ENCODE results near the gene ALK.

ALK gene

DNA sequence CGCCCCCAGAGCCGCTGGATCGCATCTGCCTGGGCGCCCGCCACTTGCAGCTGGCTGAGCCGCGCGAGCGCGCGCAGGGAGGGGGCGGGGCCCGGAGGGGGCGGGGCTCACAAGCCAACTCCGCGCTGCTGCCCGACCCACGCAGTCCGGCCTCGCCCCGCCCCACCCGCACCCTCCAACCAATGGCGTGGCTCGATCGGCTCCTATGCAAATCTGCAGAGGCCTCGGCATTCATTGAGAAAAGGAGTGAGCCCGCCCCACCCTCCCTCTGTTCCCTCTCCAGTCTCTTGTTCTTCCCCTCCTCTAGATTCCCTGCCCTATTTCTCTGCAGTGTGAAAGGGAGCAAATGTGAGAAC, at the start of gene ALK:
Gene ALK, minus strand, starts transcription at position 27 of the 356 bp plus-strand sequence. CDS start 927 bp downstream, outside the sequence.
- DNase-seq, result peak; percentile 87

DNA sequence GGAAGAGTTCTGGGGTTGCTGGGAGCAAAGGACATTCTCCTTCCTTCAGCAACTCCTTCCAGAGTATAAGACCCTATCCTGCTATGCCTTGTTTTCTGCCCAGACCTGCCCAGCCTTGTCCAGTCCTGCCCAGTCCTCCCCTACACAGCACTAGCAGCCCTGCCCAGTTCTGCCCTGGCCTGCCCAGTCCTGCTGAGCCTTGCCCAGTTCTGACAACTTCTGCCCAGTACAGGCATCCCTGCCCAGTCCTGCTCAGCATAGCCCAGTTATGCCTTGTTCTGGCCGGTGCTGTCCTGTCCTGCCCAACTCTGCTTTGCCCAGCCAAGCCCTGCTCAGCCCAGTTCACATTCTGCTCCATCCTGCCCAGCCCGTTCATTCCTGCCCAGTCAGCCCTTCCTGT, 44.9 kb upstream of the ALK start:
- no peak for DNase-seq

DNA sequence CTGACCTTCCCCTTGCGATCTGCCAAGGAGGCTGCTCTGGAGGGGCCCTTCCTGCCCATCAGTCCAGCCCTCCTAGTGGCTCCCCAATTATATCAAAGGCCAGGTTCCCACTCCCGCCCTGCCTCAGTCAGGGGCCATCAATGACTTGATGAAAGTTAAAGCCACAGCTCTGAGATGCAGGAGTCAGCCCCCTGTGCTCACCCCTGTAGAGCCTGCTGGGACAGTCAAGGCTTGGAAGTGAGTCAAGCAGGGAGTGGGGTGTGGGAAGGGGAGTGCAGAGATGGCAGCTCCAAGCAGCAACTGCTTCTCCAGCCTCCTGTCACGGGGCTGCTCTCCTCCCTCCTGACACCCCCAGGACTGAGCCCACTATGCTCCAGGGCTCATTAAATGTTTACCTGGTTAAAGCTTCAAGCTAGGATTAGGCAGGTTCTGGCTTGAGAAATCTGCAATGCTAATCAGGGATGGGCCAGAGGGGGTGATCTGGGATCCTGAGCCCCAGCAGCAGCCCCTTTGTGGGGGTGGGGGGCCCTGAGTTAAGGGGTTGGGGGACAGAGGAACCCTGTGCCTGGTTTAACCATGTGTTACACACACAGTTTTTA, 42.7 kb upstream of the ALK start:
- DNase-seq, result no peak

DNA sequence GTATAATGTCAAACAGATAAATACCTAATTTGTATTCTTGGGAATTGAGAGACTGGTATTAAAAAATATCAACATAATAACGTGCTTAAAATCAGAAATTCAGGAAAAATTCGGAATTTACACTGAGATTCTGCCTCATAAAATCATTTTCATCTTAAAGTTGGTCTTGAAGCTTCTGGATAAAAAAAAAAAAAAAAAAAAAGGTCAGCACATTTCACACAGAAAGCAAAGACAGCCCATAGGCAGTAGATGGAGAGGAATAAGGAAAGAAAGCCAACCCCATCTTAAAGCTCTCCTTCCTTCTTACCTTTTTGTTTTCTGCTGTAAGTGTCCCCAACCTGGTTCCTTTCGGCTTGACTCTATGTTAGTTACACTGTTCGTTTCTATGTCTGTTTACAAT, 41.5 kb upstream of the ALK start:
- no peak for DNase-seq

GRCh38 chr2:29954316-29954715, 32.9 kb upstream of the ALK start:
- DNase-seq, result no peak

DNA sequence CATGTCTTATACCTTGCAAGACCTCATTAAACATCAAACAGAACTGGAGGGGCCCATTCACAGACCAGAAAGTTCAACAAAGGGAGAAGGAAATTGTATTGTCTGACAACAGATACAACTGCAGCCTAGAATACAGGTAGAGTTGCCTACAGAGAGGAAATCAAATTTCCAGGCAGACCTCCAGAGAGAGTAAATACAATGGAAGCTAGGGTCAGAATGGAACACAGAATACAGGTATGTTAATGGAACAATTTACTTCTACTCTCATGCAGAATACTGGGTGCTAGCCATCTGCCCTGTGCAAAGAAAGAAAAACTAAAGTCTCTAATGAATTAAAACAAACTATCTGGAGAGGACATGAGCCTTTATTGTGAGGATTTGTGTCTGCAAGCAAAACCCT, 31.6 kb upstream of the ALK start:
- no peak for DNase-seq

DNA sequence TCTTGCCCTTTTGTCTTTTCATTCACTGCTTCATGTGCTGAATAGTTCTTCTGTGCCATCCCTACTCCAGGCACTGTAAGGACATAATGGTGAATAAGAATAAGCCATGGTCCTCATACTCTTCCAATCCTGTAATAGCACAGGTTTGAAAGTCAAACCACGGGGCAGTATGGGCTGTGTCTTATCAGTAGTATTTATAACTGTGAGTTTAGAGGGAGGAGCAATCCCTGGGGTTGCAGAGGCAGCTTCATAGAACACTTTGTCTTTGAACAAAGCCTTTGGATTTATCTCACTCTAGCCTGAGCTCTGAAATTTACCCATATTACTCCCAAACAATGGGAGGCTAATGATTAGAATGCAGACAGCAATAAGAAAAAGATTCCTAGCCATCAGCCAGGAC, 30.2 kb upstream of the ALK start:
- DNase-seq, result no peak

- DNase-seq, result no peak
These were observed 29.1 kb upstream of the ALK start for GRCh38 chr2:29950481-29950880.

DNA sequence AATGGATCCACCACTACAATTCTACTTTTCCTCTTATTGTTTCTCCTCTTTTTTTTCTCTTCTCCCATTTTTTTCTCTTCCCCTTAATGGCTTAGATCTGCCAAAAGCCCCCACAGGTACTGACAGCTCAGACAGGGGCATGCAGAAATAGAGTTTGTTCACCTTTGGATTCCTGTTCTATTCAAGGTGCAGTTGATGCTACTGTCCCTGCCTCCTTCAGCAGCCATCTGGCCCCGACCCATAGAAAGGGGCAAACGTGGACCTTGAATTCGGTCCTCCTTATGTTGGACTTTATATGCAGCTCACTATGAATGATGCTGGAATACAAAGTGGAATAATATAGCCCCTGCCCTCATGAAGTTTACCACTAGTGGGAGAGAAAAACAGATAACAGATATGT, 27.7 kb upstream of the ALK start:
- DNase-seq, result no peak

GRCh38 chr2:29946505-29946904, 25.1 kb upstream of the ALK start:
- DNase-seq, result no peak

GRCh38 chr2:29942711-29943110, 21.3 kb upstream of the ALK start:
- no peak for DNase-seq

- no peak for DNase-seq
These were observed 19.3 kb upstream of the ALK start for GRCh38 chr2:29940706-29941105.

DNA sequence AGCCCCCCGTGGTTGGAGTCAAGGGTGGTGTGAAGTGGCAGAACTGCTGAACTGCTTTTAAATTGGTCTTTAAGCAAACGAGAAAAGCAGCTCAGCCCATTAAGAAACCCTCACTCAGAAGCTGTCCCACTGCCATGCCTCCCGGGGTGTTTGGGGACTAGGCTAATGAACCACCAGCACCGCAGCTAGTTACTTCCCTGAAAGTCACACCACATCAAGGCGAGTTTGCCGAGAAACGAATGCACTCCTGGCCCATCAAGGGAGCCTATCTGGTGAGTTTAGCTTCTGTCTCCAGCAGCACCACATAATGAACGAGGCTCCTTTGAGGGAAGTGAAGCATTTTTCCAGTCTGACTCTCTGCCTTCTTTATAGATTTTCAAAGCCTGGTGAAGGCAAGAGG, 14.6 kb upstream of the ALK start:
- DNase-seq, result no peak

DNA sequence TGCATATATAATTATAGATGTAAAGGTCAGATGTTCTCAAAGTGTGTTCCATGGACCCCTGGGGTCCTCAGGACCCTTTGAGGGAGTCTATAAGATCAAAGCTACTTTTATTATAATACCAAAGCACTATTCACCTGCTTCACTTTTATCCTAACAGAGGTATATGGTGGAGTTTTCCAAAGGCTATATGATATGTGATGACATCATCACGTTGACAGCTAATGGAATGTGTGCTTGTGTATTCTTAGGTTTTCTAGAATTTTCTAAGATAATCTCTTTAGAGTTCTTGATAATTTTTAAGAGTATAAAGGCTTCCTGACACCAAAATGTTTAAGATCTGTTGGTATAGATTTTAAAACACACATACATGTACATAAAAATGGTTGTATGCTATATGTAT, 10.4 kb upstream of the ALK start:
- DNase-seq, result no peak

- DNase-seq, result peak; percentile 65
These were observed 1.8 kb upstream of the ALK start for GRCh38 chr2:29923110-29923721.

- no peak for DNase-seq
These were observed 1.2 kb upstream of the ALK start for GRCh38 chr2:29922605-29923004.

GRCh38 chr2:29920631-29921559, 491 bp downstream of the ALK start:
- DNase-seq, result no peak

DNA sequence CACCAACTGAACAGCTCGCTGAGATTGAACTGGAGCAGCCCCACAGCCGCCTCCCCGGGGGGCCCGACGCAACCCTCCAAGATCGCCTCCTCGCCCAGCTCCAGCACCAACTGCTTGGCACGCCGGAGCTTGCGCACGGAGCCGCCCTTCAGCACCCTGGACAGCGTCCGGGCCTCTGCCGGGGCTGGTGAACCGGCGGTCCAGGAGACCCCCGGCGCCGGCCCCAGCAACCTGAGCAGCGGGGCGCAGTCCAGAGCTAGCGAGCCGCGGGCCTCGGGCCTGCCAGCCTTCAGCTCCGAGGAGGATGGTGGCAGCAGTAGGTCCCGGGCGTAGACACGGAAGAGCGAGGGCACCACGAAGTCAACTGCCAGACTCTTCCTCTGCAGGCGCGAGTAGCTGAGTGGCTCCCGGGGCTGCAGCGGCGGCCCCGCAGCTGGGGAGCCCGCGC, 1.2 kb downstream of the ALK start:
- peak; percentile 87 for DNase-seq

GRCh38 chr2:29918941-29919340, 2.4 kb downstream of the ALK start:
- DNase-seq, result no peak

GRCh38 chr2:29917781-29918180, 3.6 kb downstream of the ALK start:
- no peak for DNase-seq

DNA sequence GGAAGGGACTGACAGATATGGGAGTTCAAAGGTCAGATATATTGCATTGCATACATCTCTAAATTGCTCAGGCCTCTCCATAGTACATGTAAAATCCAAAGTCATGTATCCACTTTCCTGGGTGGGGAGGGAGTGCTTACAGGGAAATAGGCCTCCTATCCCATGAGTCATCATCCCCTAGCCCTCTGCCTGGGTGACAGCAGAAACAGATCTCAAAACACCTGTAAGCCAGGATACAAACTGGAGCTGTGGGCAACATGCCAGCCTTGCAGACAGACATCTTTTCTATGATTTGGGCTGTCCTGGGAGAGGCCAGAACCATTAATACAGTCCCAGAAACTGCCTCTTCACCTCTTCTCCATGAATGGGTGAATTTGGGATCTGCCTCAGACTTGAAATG, 4.8 kb downstream of the ALK start:
- no peak for DNase-seq

DNA sequence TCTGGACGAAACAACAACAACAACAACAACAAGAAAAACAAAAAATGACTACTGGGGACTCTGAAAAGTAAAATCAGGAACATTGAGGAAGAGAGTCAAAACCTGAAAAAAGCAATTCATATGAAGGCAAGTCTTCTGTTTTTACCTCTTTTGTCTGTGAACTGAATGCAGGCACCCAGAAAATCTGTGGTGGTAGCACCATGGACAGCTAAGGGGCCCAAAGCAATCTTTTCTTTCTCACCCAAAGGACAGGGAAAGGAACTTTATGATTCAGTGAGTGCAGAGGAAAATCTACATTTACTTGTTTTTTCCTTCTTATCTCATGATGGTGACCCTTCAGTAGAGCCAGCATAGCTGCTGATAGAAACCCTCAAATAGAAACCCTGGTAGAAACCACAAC, 10.4 kb downstream of the ALK start:
- DNase-seq, result no peak

- DNase-seq, result no peak
These were observed 10.9 kb downstream of the ALK start for GRCh38 chr2:29910465-29910864.

GRCh38 chr2:29902356-29902755, 19.0 kb downstream of the ALK start:
- DNase-seq, result no peak
